Ecto neural progenitor cell (in vitro differentiated cells): Measurements from ENCODE around the gene CD63.
A peak's percentile ranks its signal among the peaks of the same experiment; 100 is the strongest.

Experiments used
- DNase-seq: peaks from one replicate; pipeline ENCODE4 v3.0.0-alpha.2; 2018; ENCODE audit warnings: low spot score

CD63 gene

DNA sequence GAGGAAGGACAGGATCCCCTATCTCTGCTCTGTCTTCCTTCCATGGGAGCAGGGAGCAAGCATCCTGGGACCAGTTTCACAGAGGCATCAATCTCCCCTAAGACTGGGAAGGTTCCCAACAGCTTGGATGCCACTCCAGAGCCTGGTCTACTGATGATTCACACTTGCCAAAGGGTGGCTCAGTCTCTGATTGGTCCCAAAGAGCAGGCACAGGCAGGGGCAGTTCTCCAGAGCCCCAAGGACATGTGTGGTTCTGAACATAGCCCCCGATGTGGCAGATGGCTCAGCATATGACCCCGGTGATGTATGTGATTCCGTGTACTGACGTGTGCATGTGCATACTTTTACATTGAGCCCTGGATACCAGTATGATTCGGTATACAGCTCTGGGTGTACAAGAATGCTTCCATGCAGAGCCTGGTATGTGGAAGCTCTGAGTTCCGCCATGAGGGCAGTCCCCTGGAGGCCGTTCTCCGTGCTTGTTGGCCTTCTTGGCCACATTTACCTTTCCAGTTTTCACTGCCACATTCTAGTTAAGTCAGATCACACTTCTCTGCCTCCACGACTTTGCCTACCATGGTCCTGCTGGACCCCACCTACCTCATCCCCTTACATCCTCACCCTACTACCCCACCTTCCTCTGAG lies 42.3 kb downstream of the CD63 start:
- DNase-seq, result no peak

DNA sequence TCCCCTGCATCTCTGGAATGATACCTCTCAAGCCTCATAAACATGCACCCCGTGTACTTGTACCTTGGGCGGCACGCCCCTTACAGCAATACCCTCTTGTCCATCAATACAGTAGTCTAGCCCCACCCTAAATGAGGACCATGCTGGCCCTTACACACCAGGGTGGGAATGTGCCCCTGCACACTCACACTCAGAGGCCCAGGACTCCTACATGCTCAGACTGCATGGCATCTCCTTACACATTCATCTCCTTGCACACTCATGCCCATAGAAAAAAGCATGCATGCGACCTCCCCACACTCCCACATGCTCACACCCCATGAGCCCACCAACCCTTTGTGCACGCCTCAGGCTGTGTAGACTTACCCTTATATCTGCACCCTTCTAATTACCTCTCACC lies 43.1 kb downstream of the CD63 start:
- no peak for DNase-seq

DNA sequence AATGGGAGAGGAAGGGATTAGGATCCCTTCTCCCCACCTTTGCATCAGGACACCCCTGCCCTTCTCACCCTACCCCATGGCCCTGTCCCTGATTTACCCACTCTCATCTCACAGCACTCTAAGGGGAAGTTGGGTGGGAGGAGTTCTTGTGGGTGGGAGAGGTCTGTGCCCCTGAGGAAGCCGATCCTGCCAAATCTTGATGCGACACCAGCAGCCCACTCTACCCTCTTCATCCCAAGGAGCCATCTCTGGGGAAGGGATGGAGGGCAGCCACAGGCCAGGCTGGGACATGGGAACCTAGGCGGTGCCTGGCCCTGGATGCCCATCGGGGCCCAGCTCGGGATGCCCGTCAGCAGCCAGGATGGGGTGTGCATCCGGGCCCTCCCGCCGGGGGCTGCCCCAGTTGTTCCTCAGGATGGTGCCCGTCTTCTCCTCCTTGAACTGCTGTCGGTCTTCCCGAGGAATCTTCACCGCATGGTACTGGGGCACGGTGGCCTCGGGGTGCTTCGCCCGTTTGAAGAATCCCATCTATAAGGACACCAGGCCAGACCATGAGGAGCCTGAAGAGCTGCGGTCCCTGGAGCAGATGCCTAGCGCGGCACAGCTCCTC lies 43.9 kb downstream of the CD63 start:
- peak; percentile 44 for DNase-seq

DNA sequence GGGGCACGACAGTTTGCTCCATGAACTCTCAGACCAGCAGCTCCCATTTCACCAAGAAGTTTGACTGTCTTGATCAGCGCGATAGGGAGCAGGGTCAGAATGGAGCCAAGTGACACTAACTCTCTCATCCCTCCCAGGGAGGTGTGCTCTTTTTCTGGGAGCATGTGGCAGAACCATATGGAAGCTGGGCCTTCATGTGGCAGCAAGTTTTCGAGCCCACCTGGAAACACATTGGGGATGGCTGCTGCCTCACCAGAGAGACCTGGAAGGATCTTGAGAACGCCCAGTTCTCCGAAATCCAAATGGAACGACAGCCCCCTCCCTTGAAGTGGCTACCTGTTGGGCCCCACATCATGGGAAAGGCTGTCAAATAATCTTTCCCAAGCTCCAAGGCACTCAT lies 45.1 kb downstream of the CD63 start:
- DNase-seq, result no peak

DNA sequence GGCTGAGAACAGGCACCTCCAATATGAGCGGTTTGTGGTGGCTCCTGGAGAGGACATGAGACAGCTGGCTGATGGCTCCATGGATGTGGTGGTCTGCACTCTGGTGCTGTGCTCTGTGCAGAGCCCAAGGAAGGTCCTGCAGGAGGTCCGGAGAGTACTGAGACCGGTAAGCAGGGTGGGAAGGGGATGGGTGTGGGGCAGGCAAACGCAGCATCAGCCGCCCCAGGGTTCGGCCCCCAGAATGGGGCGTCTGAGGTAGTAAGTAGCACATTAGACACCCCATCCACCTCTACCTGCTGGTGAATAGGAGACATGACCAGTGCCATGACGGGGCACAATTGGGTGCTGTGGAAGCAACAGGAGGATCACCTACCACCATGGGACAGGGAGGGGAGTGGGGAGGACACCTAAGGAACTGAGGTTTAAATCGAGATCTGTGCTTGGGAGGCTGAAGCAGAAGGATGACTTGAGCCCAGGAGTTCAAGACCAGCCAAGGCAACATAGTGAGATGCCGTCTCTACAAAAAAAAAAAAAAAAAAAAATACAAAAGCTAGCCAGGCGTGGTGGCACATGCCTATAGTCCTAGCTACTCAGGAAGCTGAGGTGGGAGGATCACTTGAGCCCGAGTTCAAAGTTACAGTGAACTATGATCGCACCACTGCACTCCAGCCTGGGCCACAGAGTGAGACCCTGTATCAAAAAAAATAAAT lies 46.6 kb downstream of the CD63 start:
- DNase-seq, result no peak

DNA sequence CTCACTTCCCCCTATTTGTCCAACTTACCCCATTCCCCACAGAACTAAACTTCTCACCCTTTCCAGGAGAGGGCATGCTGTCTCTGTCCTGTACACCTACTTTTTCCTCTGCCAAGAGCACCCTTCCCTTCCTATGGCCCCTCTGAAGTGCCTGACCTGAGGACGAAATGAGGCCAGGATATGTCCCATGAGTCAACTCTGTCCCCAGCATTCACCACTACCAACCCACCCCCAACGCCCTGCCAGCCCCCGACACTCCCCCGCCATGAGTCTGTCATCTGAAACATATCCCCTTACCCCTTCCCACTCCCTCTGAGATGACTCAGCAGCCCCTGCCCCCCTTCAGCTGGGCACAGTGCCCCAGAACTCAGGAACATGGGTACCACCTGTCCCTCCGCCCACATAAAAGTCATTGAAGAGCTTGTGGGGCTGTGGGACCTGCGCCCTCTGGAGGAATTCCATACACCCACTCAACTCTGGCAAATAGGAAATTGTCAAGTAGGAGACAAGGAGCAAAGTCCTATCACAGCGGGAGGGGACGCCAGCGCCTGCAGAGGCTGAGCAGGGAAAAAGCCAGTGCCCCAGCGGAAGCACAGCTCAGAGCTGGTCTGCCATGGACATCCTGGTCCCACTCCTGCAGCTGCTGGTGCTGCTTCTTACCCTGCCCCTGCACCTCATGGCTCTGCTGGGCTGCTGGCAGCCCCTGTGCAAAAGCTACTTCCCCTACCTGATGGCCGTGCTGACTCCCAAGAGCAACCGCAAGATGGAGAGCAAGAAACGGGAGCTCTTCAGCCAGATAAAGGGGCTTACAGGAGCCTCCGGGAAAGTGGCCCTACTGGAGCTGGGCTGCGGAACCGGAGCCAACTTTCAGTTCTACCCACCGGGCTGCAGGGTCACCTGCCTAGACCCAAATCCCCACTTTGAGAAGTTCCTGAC lies 47.4 kb downstream of the CD63 start:
- peak; percentile 87 for DNase-seq

DNA sequence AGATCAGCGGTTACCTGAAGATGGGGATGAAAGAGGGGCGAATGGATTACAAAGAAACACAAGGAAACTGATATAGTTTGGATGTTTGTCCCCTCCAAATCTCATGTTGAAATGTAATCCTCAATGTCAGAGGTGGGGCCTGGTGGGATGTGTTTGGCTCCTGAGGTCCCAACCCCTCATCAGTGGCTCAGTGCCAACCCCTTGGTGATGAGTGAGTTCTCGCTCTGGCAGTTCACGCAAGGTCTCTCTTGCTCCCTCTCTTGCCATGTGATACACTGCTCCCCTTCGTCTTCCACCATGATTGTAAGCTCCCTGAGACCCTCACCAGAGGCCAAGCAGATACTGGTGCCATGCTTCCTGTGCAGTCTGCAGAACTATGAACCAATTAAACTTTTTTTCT lies 49.1 kb downstream of the CD63 start:
- no peak for DNase-seq

DNA sequence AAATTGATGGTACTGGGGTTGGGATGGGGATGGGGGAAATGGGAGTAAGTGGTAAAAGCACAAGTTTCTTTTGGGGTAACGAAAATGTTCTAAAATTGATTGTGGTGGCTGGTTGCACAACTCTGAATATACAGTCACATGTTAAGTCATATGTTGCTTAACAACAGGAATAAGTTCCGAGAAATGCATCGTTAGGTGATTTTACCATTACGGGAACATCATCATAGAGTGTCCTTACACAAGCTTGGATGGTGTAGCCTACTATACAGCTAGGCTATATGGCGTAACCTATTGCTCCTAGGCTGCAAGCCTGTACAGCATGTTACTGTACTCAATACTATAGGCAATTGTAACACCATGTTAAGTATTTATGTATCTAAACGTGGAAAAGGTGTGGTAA lies 52.1 kb downstream of the CD63 start:
- no peak for DNase-seq

DNA sequence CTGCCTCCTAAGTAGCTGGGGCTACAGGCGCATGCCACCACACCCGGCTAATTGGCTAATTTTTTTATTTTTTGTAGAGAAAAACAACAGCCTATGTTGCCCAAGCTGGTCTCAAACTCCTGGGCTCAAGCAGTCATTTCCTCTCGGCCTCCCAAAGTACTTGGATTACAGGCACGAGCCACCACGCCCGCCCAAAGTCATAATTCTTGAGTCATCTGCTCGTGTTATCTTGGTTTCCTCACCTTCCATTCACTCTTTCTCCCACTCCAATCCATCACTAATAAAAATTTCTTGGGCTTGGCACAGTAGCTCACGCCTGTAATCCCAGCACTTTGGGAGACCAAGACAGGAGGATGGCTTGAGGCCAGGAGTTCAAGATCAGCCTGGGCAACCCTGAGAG lies 53.1 kb downstream of the CD63 start:
- DNase-seq, result no peak
